ENCODE measurements around the gene LSM3. TPM values are rescaled to one million over a fixed set of nuclear protein-coding genes. Genes with fewer than 3 reads are reported as not detected.

The LSM3 gene
- total and polyA plus RNA-seq, 2 of the 4 experiments (the other 2 are of a cell fraction), result 3.4 to 11.5 TPM

DNA sequence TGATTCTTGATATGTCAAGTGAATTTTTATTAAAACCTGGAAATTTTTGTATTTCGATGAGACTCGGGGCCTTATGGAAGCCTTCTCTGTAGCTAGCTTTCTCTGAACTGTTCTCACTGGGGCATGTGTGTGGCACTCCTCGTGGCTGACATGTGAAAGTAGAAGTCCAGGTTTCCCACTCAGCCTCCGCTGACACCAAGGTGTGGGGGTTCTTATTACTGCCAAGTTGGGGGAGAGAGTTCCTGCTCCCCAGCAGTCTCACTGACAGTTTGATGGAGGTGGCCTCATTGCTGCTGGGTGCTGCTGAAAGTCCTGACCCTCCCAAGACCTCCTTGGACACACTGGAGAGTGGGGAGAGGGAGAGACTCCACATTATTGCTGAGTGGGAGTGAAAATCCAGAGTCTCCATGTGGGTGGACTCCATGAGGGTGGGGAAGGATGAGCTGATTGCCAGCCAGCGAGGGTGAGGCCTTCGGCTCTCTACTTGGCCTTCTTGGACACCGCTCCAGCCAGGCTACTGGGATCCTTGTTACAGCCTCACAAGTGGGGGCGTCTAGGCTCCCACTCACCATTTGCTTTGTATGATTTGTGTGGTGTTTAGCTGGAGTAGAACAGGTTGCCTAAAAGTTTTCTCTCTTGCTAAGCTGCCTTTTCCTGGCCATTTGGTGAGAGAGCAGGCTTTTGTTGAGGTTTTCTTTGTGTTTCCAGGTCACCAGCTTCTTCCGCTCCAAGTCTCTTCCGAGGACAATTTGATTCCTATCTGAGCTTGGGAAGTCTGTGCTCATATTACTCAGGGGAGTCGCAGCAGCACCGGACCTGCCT lies 64.1 kb downstream of the LSM3 start:
- H2BK120ac ChIP-seq (ENCODE audit: low read depth, low read length), result peak overlapping the region; percentile 26
- no TSS peak for BruUV-seq (replicated peaks)
- no peak for DNase-seq
- no peaks in the 10 kb centered on the region for H4K20me1 ChIP-seq (ENCODE audit: insufficient read depth, low read length)
- peak overlapping the region; percentile 21; the same call in 1 of the 2 replicates for H2AK5ac ChIP-seq (ENCODE audit: low read depth, low read length)
- H2BK5ac ChIP-seq (ENCODE audit: low read depth, low read length, poor library complexity, severe bottlenecking), result no peak overlapping the region
- no peak overlapping the region for H4K8ac ChIP-seq (ENCODE audit: low read depth in 2 of 2, low read length in 2 of 2)
- no peak overlapping the region for H3K9ac ChIP-seq (ENCODE audit: low read depth, low read length)
- no peaks in the 10 kb centered on the region for H3K79me1 ChIP-seq (ENCODE audit: low read depth in 1 of 2, low read length in 2 of 2)
- H3K9me1 ChIP-seq (ENCODE audit: insufficient read depth, low read length), result peaks cover 6% of the 10 kb centered on the region; the same call in 1 of the 2 replicates
- dilution Hi-C loops (cut with HindIII; ENCODE audit: low sequenced_read_pairs, unreplicated experiment), result no loop called here
- no peak overlapping the region for H3K4me3 ChIP-seq (ENCODE audit: insufficient read depth, low read depth, low read length)
- no peak overlapping the region for H3K27ac ChIP-seq (ENCODE audit: insufficient read depth, low read length)
- no peak overlapping the region for H3K23ac ChIP-seq (ENCODE audit: low read depth, low read length)
- H3K4ac ChIP-seq (ENCODE audit: low read depth, low read length), result peak overlapping the region; percentile 60
- no peak for TF ChIP-seq CHD1 (IDR thresholded peaks at IDR 0.05; ENCODE audit: low read depth, low read length)
- no peak for TF ChIP-seq BHLHE40 (IDR thresholded peaks at IDR 0.05; ENCODE audit: low read depth, low read length)
- TF ChIP-seq MXI1 (IDR thresholded peaks at IDR 0.05; ENCODE audit: borderline replicate concordance, low read depth, low read length), result no peak
- TF ChIP-seq, protein P1, sequence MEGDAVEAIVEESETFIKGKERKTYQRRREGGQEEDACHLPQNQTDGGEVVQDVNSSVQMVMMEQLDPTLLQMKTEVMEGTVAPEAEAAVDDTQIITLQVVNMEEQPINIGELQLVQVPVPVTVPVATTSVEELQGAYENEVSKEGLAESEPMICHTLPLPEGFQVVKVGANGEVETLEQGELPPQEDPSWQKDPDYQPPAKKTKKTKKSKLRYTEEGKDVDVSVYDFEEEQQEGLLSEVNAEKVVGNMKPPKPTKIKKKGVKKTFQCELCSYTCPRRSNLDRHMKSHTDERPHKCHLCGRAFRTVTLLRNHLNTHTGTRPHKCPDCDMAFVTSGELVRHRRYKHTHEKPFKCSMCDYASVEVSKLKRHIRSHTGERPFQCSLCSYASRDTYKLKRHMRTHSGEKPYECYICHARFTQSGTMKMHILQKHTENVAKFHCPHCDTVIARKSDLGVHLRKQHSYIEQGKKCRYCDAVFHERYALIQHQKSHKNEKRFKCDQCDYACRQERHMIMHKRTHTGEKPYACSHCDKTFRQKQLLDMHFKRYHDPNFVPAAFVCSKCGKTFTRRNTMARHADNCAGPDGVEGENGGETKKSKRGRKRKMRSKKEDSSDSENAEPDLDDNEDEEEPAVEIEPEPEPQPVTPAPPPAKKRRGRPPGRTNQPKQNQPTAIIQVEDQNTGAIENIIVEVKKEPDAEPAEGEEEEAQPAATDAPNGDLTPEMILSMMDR (conservative IDR thresholded peaks at IDR 0.05; ENCODE audit: low read depth, low read length), result no peak
- TF ChIP-seq POLR2A (IDR thresholded peaks at IDR 0.05; ENCODE audit: low read depth, low read length), result no peak
- TF ChIP-seq NFE2L2 (IDR thresholded peaks at IDR 0.05; ENCODE audit: low read depth, low read length), result no peak
- no peak for TF ChIP-seq CEBPB (IDR thresholded peaks at IDR 0.05; ENCODE audit: low read depth, low read length)
- no peak for TF ChIP-seq FOS (IDR thresholded peaks at IDR 0.05; ENCODE audit: low read depth, low read length)
- no peak for TF ChIP-seq MAFK (IDR thresholded peaks at IDR 0.05; ENCODE audit: low read depth, low read length)
- TF ChIP-seq RCOR1 (IDR thresholded peaks at IDR 0.05; ENCODE audit: insufficient replicate concordance, low read length), result no peak
- no peak for TF ChIP-seq MAZ (IDR thresholded peaks at IDR 0.05; ENCODE audit: borderline replicate concordance, low read depth, low read length)
- TF ChIP-seq RFX5 (IDR thresholded peaks at IDR 0.05; ENCODE audit: low read depth, low read length), result no peak
- no peak for ATAC-seq (ENCODE audit: low read depth)
- H2BK20ac ChIP-seq (ENCODE audit: low read depth, low read length), result peak overlapping the region; percentile 42; the same call in 1 of the 2 replicates
- H3K36me3 ChIP-seq (ENCODE audit: control insufficient read depth, insufficient read depth, low read length), result no peaks in the 10 kb centered on the region
- in situ Hi-C loops (cut with MboI; ENCODE audit: low sequenced_read_pairs), result no loop called here
- no peaks in the 10 kb centered on the region for H3K27me3 ChIP-seq (ENCODE audit: control insufficient read depth, insufficient read depth, low read length)
- H2AK9ac ChIP-seq (replicated peaks; ENCODE audit: low read depth, low read length, poor library complexity), result no peak overlapping the region
- intact Hi-C loops (cut with micrococcal nuclease), result no loop called here
- H3K4me1 ChIP-seq (ENCODE audit: control insufficient read depth, insufficient read depth, low read length), result peaks cover 15% of the 10 kb centered on the region
- H3K14ac ChIP-seq (replicated peaks; ENCODE audit: low read depth, low read length), result no peak overlapping the region
- H2AFZ ChIP-seq (replicated peaks; ENCODE audit: low read length, poor library complexity), result no peak overlapping the region
- ChIA-PET CTCF (interaction anchor here (0.6 to 1.2 kb wide), 2 partner anchors 9 to 39 kb away, joined by 3 to 4 read pairs; no protein-coding TSS in a partner anchor), POLR2A (ENCODE audit: unreplicated experiment) (no interaction called here)
- H2BK15ac ChIP-seq (ENCODE audit: low read depth, low read length), result peak overlapping the region; percentile 52; the same call in 2 of the 3 replicates
- 86% methylated on average over 2 of the region's 12 CpGs; no CpG with 5 or more reads in 1 of the 2 experiments for WGBS, 2 experiments (ENCODE audit: extremely low coverage in 2 of 2, insufficient read length in 1 of 2)
- H3K9me3 ChIP-seq (ENCODE audit: control insufficient read depth, insufficient read depth, low read length), result no peaks in the 10 kb centered on the region
- H3K56ac ChIP-seq (ENCODE audit: extremely low read depth, insufficient read depth, low read length), result no peak overlapping the region
- H3K18ac ChIP-seq (ENCODE audit: low read depth, low read length), result no peak overlapping the region; the same call in 1 of the 2 replicates
- no peak overlapping the region for H3K4me2 ChIP-seq (ENCODE audit: low read depth, low read length)
- peak overlapping the region; percentile 55 for H4K91ac ChIP-seq (ENCODE audit: insufficient read depth, low read depth, low read length)
- no peak overlapping the region for H4K5ac ChIP-seq (ENCODE audit: low read depth, low read length)
